GM21576 (cell line): Measurements from ENCODE around the gene IRF3.
A peak's percentile ranks its signal among the peaks of the same experiment; 100 is the strongest.

Experiments used
- ATAC-seq: cut with Tn5 transposase; IDR thresholded peaks from one replicate; pipeline ENCODE4 v1.9.1; 2021; ENCODE audit warnings: mild to moderate bottlenecking, moderate library complexity; ENCODE audit not compliant: unreplicated experiment

The IRF3 gene

DNA sequence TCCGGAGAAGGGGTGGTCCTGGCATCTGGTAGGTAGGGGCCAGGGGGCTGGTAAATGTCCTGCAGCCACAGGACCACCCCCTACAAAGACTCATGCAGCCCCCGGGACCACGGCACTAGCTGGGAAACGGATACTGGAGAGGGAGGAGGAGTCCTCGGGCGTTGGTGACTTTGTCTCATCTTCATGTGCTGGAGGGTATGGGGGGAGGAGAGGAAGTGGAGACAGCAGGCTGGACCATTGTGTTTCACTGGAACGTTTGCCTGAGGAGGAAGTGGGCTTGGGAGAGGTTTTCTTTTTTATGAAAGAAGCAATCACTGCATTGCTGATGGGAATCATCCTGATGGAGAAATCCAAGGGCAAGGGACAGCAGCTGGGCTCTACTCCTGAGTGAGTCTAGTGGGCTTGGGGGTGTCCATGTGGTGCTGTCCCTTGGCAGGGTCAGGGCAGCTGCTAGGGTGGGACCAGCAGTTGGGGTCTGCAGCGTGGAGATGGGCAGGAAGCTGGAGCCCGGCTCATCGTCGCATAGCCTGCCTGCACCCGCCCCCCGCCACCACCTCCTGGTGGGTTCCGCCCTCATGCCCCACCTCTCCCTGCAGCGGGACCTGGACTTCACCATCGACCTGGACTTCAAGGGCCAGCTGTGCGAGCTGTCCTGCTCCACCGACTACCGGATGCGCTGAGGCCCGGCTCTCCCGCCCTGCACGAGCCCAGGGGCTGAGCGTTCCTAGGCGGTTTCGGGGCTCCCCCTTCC, 22.1 kb upstream of the IRF3 start:
- no peak for ATAC-seq

- no peak for ATAC-seq
Measured at GRCh38 chr19:49687150-49687549, 21.5 kb upstream of the IRF3 start.

- ATAC-seq = no peak
Measured at GRCh38 chr19:49686503-49687088, 20.9 kb upstream of the IRF3 start.

- no peak for ATAC-seq
Measured at GRCh38 chr19:49685845-49686332, 20.2 kb upstream of the IRF3 start.

DNA sequence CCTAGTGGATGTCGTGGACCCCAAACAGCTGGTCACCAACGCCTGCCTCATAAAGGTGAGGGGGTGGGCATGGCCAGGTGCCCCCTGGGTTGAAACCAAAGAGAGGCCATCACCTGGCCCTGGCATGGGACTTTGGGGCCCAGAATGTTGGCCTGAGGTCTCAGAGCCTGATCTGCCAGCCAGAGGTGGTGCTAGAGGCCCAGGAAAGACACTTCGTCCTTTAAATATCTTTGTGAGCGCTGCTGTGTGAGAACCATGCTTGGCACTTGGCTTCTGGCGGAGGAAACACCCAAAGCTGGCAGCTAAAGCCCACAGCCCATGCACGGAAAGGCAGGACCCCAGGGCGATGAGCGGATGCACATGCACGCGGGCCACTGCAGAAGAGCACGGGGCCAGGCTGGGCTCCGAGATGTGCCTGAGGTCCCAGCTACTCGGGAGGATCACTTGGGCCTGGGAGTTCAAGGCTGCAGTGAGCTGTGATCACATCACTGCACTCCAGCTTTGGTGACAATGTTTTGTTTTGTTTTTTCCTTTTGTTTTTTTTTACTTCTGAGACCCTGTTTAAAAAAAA, 19.4 kb upstream of the IRF3 start:
- ATAC-seq = no peak

DNA sequence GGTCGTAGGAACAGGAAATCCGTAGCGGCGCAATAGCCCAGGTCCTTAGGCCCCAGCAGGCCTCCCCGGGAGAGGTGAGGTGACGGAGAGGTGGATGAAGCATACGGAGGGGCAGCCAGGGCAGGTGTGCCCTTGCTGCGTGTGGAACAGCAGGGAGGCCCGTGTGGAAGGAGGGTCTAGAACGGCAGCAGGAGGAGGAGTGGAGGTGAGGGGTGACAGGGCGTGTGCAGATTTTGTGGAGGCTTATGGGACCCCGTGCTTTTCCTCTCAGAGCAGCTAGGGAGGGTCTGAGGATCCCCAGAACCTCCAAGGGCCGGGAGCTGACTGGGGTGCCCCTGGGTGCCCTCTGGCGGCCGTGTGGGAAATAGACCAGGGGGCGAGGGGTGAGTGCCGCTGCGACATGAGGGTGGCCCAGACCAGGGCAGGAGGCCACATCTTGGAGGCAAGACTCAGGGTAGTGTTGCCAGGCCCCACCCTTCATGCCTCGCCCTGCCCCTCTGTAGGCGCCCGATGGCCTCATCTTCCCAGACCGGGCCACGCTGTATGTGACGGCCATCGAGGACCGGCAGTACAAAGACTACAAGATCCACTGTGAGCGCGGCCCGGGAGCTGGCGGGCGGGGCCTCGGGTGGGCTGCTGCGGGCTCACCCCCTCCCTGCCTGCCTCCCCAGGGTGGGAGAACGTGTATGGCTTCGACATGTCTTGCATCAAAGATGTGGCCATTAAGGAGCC, 18.8 kb upstream of the IRF3 start:
- no peak for ATAC-seq

- ATAC-seq = no peak
Measured at GRCh38 chr19:49683814-49684250, 18.2 kb upstream of the IRF3 start.

DNA sequence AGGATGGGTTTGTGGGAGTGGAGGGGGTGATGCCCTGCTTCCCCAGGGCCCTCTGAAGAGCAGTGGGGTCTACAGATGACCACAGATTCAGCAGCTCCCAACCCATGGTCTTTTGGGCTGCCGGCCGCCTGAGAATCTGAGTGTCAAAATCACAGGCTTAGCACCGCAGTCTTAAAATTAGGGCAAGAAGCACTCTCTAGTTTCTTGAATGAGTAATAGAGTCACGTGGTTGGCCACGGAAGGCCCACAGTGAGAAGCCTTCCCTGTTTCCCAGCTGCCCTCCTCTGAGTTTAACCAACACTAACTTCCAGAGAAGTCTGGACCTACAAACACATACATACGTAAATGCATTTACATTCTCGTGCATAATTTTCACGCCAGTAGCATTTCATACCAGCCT, 16.6 kb upstream of the IRF3 start:
- ATAC-seq = no peak

DNA sequence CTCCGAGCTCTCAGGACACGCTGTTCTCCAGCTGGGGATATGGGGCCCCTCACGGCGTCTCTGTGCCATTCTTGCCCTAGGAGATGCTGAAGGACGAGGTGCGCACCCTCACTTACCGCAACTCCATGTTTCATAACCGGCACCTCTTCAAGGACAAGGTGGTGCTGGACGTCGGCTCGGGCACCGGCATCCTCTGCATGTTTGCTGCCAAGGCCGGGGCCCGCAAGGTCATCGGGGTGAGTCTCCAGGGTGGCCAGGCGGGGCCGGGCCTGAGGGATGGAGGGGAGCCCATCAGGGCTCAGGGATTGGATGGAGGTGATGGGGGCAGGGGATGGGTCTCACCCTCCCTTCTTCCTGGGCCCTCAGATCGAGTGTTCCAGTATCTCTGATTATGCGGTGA, 16.2 kb upstream of the IRF3 start:
- no peak for ATAC-seq

GRCh38 chr19:49680421-49681351, 15.0 kb upstream of the IRF3 start:
- no peak for ATAC-seq

- no peak for ATAC-seq
Measured at GRCh38 chr19:49679771-49680413, 14.2 kb upstream of the IRF3 start.

DNA sequence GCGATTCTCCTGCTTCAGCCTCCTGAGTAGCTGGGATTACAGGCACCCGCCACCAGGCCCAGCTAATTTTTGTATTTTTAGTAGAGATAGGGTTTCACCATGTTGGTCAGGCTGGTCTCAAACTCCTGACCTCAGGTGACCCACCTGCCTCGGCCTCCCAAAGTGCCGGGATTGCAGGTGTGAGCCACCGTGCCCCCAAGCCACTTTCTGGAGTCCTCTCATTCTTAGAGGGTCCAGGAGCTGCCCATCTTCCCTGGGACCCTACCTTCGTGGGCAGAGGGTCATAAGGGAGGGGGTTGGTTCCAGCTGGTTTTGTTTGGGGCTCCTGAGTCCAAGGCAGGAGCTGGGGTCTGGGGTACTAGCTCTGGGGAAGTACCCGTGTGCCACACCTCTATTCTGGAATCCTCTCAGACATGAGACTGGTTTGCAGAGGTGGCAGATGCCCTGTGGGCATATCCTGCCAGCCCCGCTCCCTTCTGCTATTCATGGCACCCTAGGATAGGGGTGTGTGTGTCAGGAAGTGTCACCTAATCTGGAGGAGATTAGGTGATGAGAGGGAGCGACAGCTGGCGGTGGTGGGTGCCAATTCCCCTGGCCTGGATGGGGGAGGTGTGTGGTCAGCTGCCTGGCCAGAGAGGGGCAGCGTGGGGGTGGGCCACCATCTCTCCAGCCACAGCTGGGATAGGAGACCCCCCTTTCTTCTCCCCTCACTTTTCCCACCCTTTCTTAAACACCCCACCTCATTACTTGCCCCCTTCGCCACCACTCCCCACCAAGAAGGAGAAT, 13.5 kb upstream of the IRF3 start:
- ATAC-seq = no peak

- ATAC-seq = no peak
Measured at GRCh38 chr19:49677901-49678674, 12.4 kb upstream of the IRF3 start.

GRCh38 chr19:49677231-49677900, 11.7 kb upstream of the IRF3 start, which contains the start of gene PRMT1:
Gene PRMT1 (plus strand): TSS chr19:49677271. CDS start chr19:49677281, 10 bp downstream.
- no peak for ATAC-seq

DNA sequence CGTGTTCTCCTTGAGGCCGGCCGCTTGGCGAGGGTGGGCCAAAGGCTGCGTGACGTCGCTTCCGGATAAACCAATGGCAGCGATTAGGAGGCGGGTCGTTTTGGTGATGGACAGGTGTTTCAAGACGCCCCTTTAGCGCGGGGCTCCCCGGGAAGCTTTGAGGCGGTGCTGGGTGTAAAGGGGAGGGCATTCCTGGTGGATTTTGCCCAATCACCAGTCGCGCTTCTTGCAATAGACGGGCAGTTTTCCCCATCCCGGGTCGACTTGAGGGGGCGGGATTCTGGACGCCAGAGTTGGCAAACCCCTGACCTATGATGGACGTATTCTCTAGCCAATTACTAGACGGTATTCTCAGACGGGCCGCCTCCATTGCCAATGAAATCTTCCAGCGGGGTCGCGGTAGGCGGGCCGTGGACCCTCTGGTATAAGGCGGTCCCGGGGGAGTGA, 11.2 kb upstream of the IRF3 start:
- ATAC-seq = peak; percentile 68

DNA sequence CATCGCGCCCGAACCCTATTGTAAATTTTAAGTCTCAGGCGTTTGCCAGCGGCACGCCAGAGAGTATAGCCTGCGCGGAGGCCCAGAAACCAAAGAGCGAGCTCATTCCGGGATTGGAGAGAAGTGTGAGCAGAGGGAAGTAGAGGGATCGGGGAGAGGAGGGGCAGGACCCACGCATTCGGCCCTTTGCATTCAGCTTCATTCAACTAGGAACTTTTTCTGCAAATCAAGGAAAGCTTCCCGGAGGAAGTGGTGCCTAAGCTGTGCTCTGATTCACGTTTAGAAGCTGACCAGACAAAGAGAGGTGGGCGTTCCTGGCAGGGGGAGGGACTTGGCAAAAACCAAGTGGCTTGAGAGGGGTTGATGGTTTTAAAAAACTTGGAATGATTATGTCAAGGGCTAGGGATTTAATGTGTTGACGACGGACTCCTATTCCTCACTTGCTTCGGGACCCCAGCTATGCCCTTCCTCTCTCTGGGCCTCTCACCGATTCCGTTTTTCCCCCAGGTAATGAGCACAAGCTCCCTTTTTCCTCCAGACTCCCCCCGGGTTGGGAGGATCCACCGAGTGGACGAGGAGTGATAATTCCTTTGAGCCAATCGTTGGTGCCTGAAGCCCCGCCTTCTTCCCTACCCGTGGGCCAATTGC, 10.6 kb upstream of the IRF3 start:
- no peak for ATAC-seq
